ENCODE results near the gene RAB11B. TPM values are rescaled to one million over a fixed set of nuclear protein-coding genes. Genes with fewer than 3 reads are reported as not detected.
"Not testable (repeated sequence)": the region's sequence is repeated elsewhere in the genome, so short reads cannot be mapped to it uniquely, and the experiment has no call there.

RAB11B gene
- total and polyA plus RNA-seq, 5 donors from 2014 or later: 50.2 to 102 (median 52.2) TPM

- no peaks in the 10 kb centered on the region for H3K9me3 Mint-ChIP-seq
- H3K4me1 Mint-ChIP-seq: peaks cover 0 to 7% (median 4%) of the 10 kb centered on the region in 4 donors
- peaks cover 20% of the 10 kb centered on the region for H3K36me3 ChIP-seq (ENCODE audit: control insufficient read depth, insufficient read depth, low read length)
- H3K27ac ChIP-seq (ENCODE audit: insufficient read depth, low read length, poor library complexity, severe bottlenecking): no peak overlapping the region
- H3K27ac Mint-ChIP-seq: no peak overlapping the region
- H3K9me3 ChIP-seq (ENCODE audit: control insufficient read depth in 2 of 2, low read length in 2 of 2): no peaks in the 10 kb centered on the region
- DNase-seq (no peak), ATAC-seq (ENCODE audit: low read depth in 2 of 2) (no peak)
- peaks cover 12% of the 10 kb centered on the region for H3K36me3 Mint-ChIP-seq
- H3K4me3 ChIP-seq (ENCODE audit: low read depth, low read length): no peak overlapping the region
- no peak overlapping the region for H3K4me3 Mint-ChIP-seq
- no peaks in the 10 kb centered on the region for H3K27me3 Mint-ChIP-seq
- H3K4me1 ChIP-seq (ENCODE audit: control insufficient read depth, insufficient read depth, low read length, poor library complexity, severe bottlenecking): peaks cover 4% of the 10 kb centered on the region
- H3K27me3 ChIP-seq (ENCODE audit: control insufficient read depth, insufficient read depth, low read length): no peaks in the 10 kb centered on the region
These were observed 11.8 kb downstream of the RAB11B start for GRCh38 chr19:8401981-8402411.

DNA sequence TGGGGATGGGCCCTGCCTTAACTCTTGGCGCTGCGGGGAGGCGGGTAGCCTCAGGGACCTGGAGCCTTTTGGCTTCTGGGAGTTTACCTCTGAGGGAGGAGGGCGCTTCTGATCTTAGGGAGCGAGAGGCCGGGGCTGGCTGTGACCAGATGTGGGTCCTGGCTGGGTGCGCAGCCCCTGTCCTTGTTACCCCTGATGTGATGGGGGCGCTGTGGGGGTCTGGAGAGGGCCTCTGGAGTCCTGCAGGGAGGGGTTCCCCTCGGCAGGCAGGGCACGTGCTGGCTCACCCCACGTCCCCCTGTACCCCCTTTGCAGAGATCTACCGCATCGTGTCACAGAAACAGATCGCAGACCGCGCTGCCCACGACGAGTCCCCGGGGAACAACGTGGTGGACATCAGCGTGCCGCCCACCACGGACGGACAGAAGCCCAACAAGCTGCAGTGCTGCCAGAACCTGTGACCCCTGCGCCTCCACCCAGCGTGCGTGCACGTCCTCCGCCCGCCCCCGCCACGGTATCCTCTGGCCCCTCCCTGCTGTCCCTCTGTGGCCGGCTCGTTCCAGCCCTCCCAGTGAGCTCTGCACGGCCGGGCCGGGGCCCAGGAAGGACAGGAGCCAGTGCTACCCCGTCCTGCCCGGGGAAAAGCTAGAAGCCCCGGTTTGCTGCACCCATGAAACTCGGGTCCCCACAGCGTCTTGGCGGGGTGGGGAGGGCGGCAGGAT lies 13.1 kb downstream of the RAB11B start:
- Histone ChIP-seq H3K36me3 (ENCODE audit: control insufficient read depth, insufficient read depth, low read length) (peaks cover 20% of the 10 kb centered on the region), H3K4me1 (ENCODE audit: control insufficient read depth, insufficient read depth, low read length, poor library complexity, severe bottlenecking) (no peaks in the 10 kb centered on the region), H3K4me3 (ENCODE audit: low read depth, low read length) (no peak overlapping the region), H3K27ac (ENCODE audit: insufficient read depth, low read length, poor library complexity, severe bottlenecking) (no peak overlapping the region), H3K9me3 (ENCODE audit: control insufficient read depth in 2 of 2, low read length in 2 of 2) (no peaks in the 10 kb centered on the region), H3K27me3 (ENCODE audit: control insufficient read depth, insufficient read depth, low read length) (no peaks in the 10 kb centered on the region)
- DNase-seq (no peak), ATAC-seq (ENCODE audit: low read depth in 2 of 2) (no peak)
- Mint-ChIP-seq H3K27ac (no peak overlapping the region), H3K27me3 (no peaks in the 10 kb centered on the region), H3K9me3 (no peaks in the 10 kb centered on the region), H3K4me3 (no peak overlapping the region), H3K36me3 (peaks cover 9% of the 10 kb centered on the region), H3K4me1 (no peaks in the 10 kb centered on the region)

DNA sequence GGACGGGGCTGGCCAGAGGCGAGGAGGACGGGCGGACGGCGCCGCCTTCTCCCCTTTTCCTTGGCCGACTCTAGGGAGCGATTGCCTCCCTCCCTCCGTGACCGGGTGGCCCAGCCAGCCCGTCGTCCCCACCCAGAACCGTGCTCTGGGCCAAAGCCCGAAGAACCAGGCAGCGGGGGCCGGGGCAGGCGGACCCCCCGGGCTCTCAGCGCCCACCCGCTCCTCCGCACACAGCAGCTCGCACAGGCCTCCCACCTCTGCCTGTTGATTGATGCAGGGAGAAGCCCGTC lies 13.6 kb downstream of the RAB11B start:
- no peaks in the 10 kb centered on the region for H3K4me1 Mint-ChIP-seq
- DNase-seq: no peak
- no peak for ATAC-seq (ENCODE audit: low read depth in 2 of 2)
- no peaks in the 10 kb centered on the region for H3K9me3 Mint-ChIP-seq
- H3K36me3 Mint-ChIP-seq: peaks cover 9% of the 10 kb centered on the region
- H3K4me1 ChIP-seq (ENCODE audit: control insufficient read depth, insufficient read depth, low read length, poor library complexity, severe bottlenecking): no peaks in the 10 kb centered on the region
- H3K27ac ChIP-seq (ENCODE audit: insufficient read depth, low read length, poor library complexity, severe bottlenecking): no peak overlapping the region
- H3K27ac Mint-ChIP-seq: no peak overlapping the region
- no peaks in the 10 kb centered on the region for H3K27me3 ChIP-seq (ENCODE audit: control insufficient read depth, insufficient read depth, low read length)
- H3K27me3 Mint-ChIP-seq: no peaks in the 10 kb centered on the region
- no peaks in the 10 kb centered on the region for H3K9me3 ChIP-seq (ENCODE audit: control insufficient read depth in 2 of 2, low read length in 2 of 2)
- peaks cover 20% of the 10 kb centered on the region for H3K36me3 ChIP-seq (ENCODE audit: control insufficient read depth, insufficient read depth, low read length)
- no peak overlapping the region for H3K4me3 Mint-ChIP-seq
- H3K4me3 ChIP-seq (ENCODE audit: low read depth, low read length): no peak overlapping the region

- Mint-ChIP-seq H3K9me3 (no peaks in the 10 kb centered on the region), H3K4me3 (no peak overlapping the region), H3K36me3 (peaks cover 9% of the 10 kb centered on the region), H3K27ac (no peak overlapping the region), H3K27me3 (no peaks in the 10 kb centered on the region), H3K4me1 (no peaks in the 10 kb centered on the region)
- no peak for ATAC-seq (ENCODE audit: low read depth in 2 of 2)
- Histone ChIP-seq H3K4me1 (ENCODE audit: control insufficient read depth, insufficient read depth, low read length, poor library complexity, severe bottlenecking) (no peaks in the 10 kb centered on the region), H3K9me3 (ENCODE audit: control insufficient read depth in 2 of 2, low read length in 2 of 2) (no peaks in the 10 kb centered on the region), H3K27ac (ENCODE audit: insufficient read depth, low read length, poor library complexity, severe bottlenecking) (no peak overlapping the region), H3K36me3 (ENCODE audit: control insufficient read depth, insufficient read depth, low read length) (peaks cover 20% of the 10 kb centered on the region), H3K4me3 (ENCODE audit: low read depth, low read length) (no peak overlapping the region), H3K27me3 (ENCODE audit: control insufficient read depth, insufficient read depth, low read length) (no peaks in the 10 kb centered on the region)
- no peak for DNase-seq
These were observed 14.4 kb downstream of the RAB11B start for GRCh38 chr19:8404391-8405151.

DNA sequence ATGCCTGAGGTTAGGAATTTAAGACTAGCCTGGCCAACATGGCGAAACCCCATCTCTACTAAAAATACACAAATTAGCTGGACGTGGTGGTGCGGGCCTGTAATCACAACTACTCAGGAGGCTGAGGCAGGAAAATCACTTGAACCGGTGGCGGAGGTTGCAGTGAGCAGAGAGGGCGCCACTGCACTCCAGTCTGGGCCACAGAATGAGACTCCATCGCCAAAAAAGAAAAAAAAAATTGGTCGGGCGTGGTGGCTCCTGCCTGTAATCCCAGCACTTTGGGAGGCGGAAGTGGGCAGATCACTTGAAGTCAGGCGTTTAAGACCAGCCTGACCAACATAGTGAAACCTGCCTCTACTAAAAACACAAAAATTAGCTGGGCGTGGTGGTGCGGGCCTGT lies 20.6 kb downstream of the RAB11B start:
- H3K4me3 Mint-ChIP-seq; H3K4me3 ChIP-seq (ENCODE audit: low read depth, low read length); H3K27ac Mint-ChIP-seq; H3K9me3 Mint-ChIP-seq; H3K27ac ChIP-seq (ENCODE audit: insufficient read depth, low read length, poor library complexity, severe bottlenecking); H3K36me3 Mint-ChIP-seq; H3K27me3 ChIP-seq (ENCODE audit: control insufficient read depth, insufficient read depth, low read length); H3K36me3 ChIP-seq (ENCODE audit: control insufficient read depth, insufficient read depth, low read length); H3K4me1 ChIP-seq (ENCODE audit: control insufficient read depth, insufficient read depth, low read length, poor library complexity, severe bottlenecking); H3K9me3 ChIP-seq (ENCODE audit: control insufficient read depth in 2 of 2, low read length in 2 of 2); H3K27me3 Mint-ChIP-seq; ATAC-seq (ENCODE audit: low read depth in 2 of 2); DNase-seq: not testable (repeated sequence)
- H3K4me1 Mint-ChIP-seq: peaks cover 4 to 11% (median 8%) of the 10 kb centered on the region in 4 donors

GRCh38 chr19:8412783-8413628 lies 22.8 kb downstream of the RAB11B start, which contains the start of gene MARCHF2:
Gene MARCHF2, plus strand, starts transcription at chr19:8413305. Its CDS starts 8,536 bp downstream, at chr19:8421841.
- Histone ChIP-seq H3K27me3 (ENCODE audit: control insufficient read depth, insufficient read depth, low read length) (no peaks in the 10 kb centered on the region), H3K4me3 (ENCODE audit: low read depth, low read length) (peak within 1 kb of the TSS; percentile 82), H3K4me1 (ENCODE audit: control insufficient read depth, insufficient read depth, low read length, poor library complexity, severe bottlenecking) (peaks cover 10% of the 10 kb centered on the region), H3K27ac (ENCODE audit: insufficient read depth, low read length, poor library complexity, severe bottlenecking) (no peak within 1 kb of the TSS), H3K9me3 (ENCODE audit: control insufficient read depth in 2 of 2, low read length in 2 of 2) (no peaks in the 10 kb centered on the region), H3K36me3 (ENCODE audit: control insufficient read depth, insufficient read depth, low read length) (no peaks in the 10 kb centered on the region)
- Mint-ChIP-seq H3K4me3 (peak within 1 kb of the TSS; percentile 83 to 91 (median 84)), H3K36me3 (no peaks in the 10 kb centered on the region), H3K27ac (peak within 1 kb of the TSS; percentile 56 to 69 (median 64)), H3K4me1 (peaks cover 4 to 12% (median 8%) of the 10 kb centered on the region in 4 donors), H3K9me3 (no peaks in the 10 kb centered on the region), H3K27me3 (no peaks in the 10 kb centered on the region)
- ATAC-seq (ENCODE audit: low read depth in 2 of 2): peak; percentile 99 to 100
- peak; percentile 93 to 97 (median 93) for DNase-seq

GRCh38 chr19:8413629-8413995 lies 23.5 kb downstream of the RAB11B start:
- ATAC-seq (ENCODE audit: low read depth in 2 of 2) (no peak), DNase-seq (peak in 1 of 3 donors; percentile 33)
- H3K36me3 ChIP-seq (ENCODE audit: control insufficient read depth, insufficient read depth, low read length): peaks cover 2% of the 10 kb centered on the region
- Mint-ChIP-seq H3K27me3 (no peaks in the 10 kb centered on the region), H3K36me3 (no peaks in the 10 kb centered on the region), H3K4me3 (peak overlapping the region; percentile 83 to 91 (median 84)), H3K4me1 (peaks cover 4 to 12% (median 8%) of the 10 kb centered on the region in 4 donors), H3K27ac (peak overlapping the region; percentile 12 to 64 (median 56)), H3K9me3 (no peaks in the 10 kb centered on the region)
- no peaks in the 10 kb centered on the region for H3K9me3 ChIP-seq (ENCODE audit: control insufficient read depth in 2 of 2, low read length in 2 of 2)
- H3K27me3 ChIP-seq (ENCODE audit: control insufficient read depth, insufficient read depth, low read length): no peaks in the 10 kb centered on the region
- no peak overlapping the region for H3K27ac ChIP-seq (ENCODE audit: insufficient read depth, low read length, poor library complexity, severe bottlenecking)
- H3K4me1 ChIP-seq (ENCODE audit: control insufficient read depth, insufficient read depth, low read length, poor library complexity, severe bottlenecking): peaks cover 10% of the 10 kb centered on the region
- H3K4me3 ChIP-seq (ENCODE audit: low read depth, low read length): peak overlapping the region; percentile 82
